GM18951 (cell line): Measurements from ENCODE around the gene FCRL1.

ENCODE experiments used
- POLR2A ChIP-seq: IDR thresholded peaks from 4 replicates; pipeline ENCODE4 v1.6.1; 2011; ENCODE audit warnings: mild to moderate bottlenecking; ENCODE audit not compliant: insufficient read length, insufficient read depth; ENCODE audit errors: extremely low read depth
- in situ Hi-C: fragments of 300-500 bp; cut with MboI; formaldehyde crosslinking; loops from one replicate; pipeline ENCODE4 v1.12.0; 2022; ENCODE audit warnings: low sequenced_read_pairs, mixed read lengths, inconsistent platforms; ENCODE audit not compliant: unreplicated experiment

Gene FCRL1

GRCh38 chr1:157819896-157820295 is at the start of gene FCRL1:
Gene FCRL1 (minus strand): TSS chr1:157820120. CDS start chr1:157820037, 83 bp downstream.
- in situ Hi-C loops, result no loop called here
- TF ChIP-seq POLR2A, result no peak

GRCh38 chr1:157868654-157869053 is 48.7 kb upstream of the FCRL1 start:
- TF ChIP-seq POLR2A, result no peak
- in situ Hi-C loops, result no loop called here

- in situ Hi-C loops, result no loop called here
- TF ChIP-seq POLR2A, result no peak
These were observed 42.5 kb upstream of the FCRL1 start for GRCh38 chr1:157862114-157863070.

GRCh38 chr1:157856538-157856937 is 36.6 kb upstream of the FCRL1 start:
- no peak for TF ChIP-seq POLR2A
- in situ Hi-C loops, result no loop called here

- no peak for TF ChIP-seq POLR2A
- in situ Hi-C loops, result no loop called here
These were observed 32.6 kb upstream of the FCRL1 start for GRCh38 chr1:157852476-157852875.

GRCh38 chr1:157849229-157849875 is 29.4 kb upstream of the FCRL1 start:
- TF ChIP-seq POLR2A, result no peak
- in situ Hi-C loops, result no loop called here

GRCh38 chr1:157844089-157844830 is 24.3 kb upstream of the FCRL1 start:
- in situ Hi-C loops, result no loop called here
- no peak for TF ChIP-seq POLR2A

GRCh38 chr1:157842939-157843338 is 23.0 kb upstream of the FCRL1 start:
- in situ Hi-C loops, result no loop called here
- TF ChIP-seq POLR2A, result no peak

- in situ Hi-C loops, result no loop called here
- TF ChIP-seq POLR2A, result no peak
These were observed 21.8 kb upstream of the FCRL1 start, which contains the start of gene CD5L for GRCh38 chr1:157841708-157842107. Gene CD5L (minus strand): TSS chr1:157841808. CDS start chr1:157841701, 107 bp downstream.

- in situ Hi-C loops, result no loop called here
These were observed 19.0 kb upstream of the FCRL1 start for GRCh38 chr1:157838966-157839365.

GRCh38 chr1:157834430-157834829 is 14.5 kb upstream of the FCRL1 start:
- in situ Hi-C loops, result no loop called here
- no peak for TF ChIP-seq POLR2A

More at GRCh38 chr1:157838966-157839365, 19.0 kb upstream of the FCRL1 start:
- TF ChIP-seq POLR2A, result no peak

GRCh38 chr1:157833145-157833544 is 13.2 kb upstream of the FCRL1 start:
- TF ChIP-seq POLR2A, result no peak
- in situ Hi-C loops, result no loop called here

GRCh38 chr1:157831968-157832626 is 12.2 kb upstream of the FCRL1 start:
- TF ChIP-seq POLR2A, result no peak
- in situ Hi-C loops, result no loop called here

GRCh38 chr1:157830887-157831286 is 11.0 kb upstream of the FCRL1 start:
- TF ChIP-seq POLR2A, result no peak
- in situ Hi-C loops, result no loop called here
